ENCODE data around the gene PPP1R15B. TPM values are rescaled to one million over a fixed set of nuclear protein-coding genes. Genes with fewer than 3 reads are reported as not detected.

PPP1R15B gene
- total and polyA plus RNA-seq, 2 experiments from 2014 or later, result 34.0 to 77.0 TPM

GRCh38 chr1:204455063-204455830 is 43.6 kb upstream of the PPP1R15B start:
- no peak overlapping the region for H3K4me2 ChIP-seq

DNA sequence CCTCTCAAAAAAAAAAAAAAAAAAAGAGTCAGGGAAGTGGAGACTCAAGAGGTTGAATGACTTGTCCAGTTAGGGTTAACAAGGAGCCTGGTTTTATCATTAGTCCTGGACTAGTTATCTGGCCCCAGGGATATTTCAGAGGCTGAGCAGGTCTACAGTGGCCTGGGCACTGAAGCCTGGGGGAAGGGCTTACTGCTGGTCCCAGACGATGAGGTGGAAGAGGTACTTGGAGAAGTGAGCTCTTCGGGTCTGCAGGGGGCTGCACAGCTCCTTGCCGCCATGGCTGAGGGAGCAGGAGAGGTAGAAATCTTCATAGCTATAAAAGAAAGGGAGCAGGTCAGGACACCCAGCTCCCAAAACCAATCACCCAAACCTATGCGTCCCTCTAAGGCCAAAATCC is 42.9 kb upstream of the PPP1R15B start:
- no peak overlapping the region for H2AFZ ChIP-seq
- no peaks in the 10 kb centered on the region for H3K9me2 ChIP-seq (replicated peaks; ENCODE audit: insufficient read depth)
- peaks cover 19% of the 10 kb centered on the region for H3K4me1 ChIP-seq (ENCODE audit: insufficient read depth)
- no peak overlapping the region for H3K4me2 ChIP-seq
- no peaks in the 10 kb centered on the region for H4K20me1 ChIP-seq (ENCODE audit: insufficient read depth, poor library complexity, severe bottlenecking)
- no peaks in the 10 kb centered on the region for H3K9me3 ChIP-seq (ENCODE audit: low read depth)
- WGBS (ENCODE audit: low lambda C conversion rate, missing lambda C conversion rate), result 87% methylated on average over 4 of the region's 4 CpGs
- H3K4me3 ChIP-seq, result no peak overlapping the region
- H3K27me3 ChIP-seq, result no peaks in the 10 kb centered on the region
- no peaks in the 10 kb centered on the region for H3K36me3 ChIP-seq (replicated peaks; ENCODE audit: insufficient read depth, low read depth)
- TF ChIP-seq CTCF (IDR thresholded peaks at IDR 0.05; ENCODE audit: poor library complexity), result no peak
- no peak for TF ChIP-seq EZH2phosphoT487 (IDR thresholded peaks at IDR 0.05; ENCODE audit: low read depth, severe bottlenecking, unreplicated experiment)
- no peak for TF ChIP-seq EZH2 (IDR thresholded peaks at IDR 0.05; ENCODE audit: borderline replicate concordance)
- H3K27ac ChIP-seq, result no peak overlapping the region
- DNase-seq (ENCODE audit: low spot score), result no peak
- no peaks in the 10 kb centered on the region for H3K79me2 ChIP-seq

More at GRCh38 chr1:204455063-204455830, 43.6 kb upstream of the PPP1R15B start:
- no peaks in the 10 kb centered on the region for H4K20me1 ChIP-seq (ENCODE audit: insufficient read depth, poor library complexity, severe bottlenecking)
- TF ChIP-seq EZH2 (IDR thresholded peaks at IDR 0.05; ENCODE audit: borderline replicate concordance) (no peak), CTCF (IDR thresholded peaks at IDR 0.05; ENCODE audit: poor library complexity) (no peak), EZH2phosphoT487 (IDR thresholded peaks at IDR 0.05; ENCODE audit: low read depth, severe bottlenecking, unreplicated experiment) (no peak)
- H2AFZ ChIP-seq, result no peak overlapping the region
- no peaks in the 10 kb centered on the region for H3K9me2 ChIP-seq (replicated peaks; ENCODE audit: insufficient read depth)
- H3K27ac ChIP-seq, result no peak overlapping the region
- H3K4me1 ChIP-seq (ENCODE audit: insufficient read depth), result peaks cover 12% of the 10 kb centered on the region
- H3K36me3 ChIP-seq (replicated peaks; ENCODE audit: insufficient read depth, low read depth), result no peaks in the 10 kb centered on the region
- H3K79me2 ChIP-seq, result no peaks in the 10 kb centered on the region
- WGBS (ENCODE audit: low lambda C conversion rate, missing lambda C conversion rate), result 83% methylated on average over 13 of the region's 18 CpGs
- no peaks in the 10 kb centered on the region for H3K9me3 ChIP-seq (ENCODE audit: low read depth)
- H3K27me3 ChIP-seq, result no peaks in the 10 kb centered on the region
- no peak overlapping the region for H3K4me3 ChIP-seq
- no peak for DNase-seq (ENCODE audit: low spot score)

DNA sequence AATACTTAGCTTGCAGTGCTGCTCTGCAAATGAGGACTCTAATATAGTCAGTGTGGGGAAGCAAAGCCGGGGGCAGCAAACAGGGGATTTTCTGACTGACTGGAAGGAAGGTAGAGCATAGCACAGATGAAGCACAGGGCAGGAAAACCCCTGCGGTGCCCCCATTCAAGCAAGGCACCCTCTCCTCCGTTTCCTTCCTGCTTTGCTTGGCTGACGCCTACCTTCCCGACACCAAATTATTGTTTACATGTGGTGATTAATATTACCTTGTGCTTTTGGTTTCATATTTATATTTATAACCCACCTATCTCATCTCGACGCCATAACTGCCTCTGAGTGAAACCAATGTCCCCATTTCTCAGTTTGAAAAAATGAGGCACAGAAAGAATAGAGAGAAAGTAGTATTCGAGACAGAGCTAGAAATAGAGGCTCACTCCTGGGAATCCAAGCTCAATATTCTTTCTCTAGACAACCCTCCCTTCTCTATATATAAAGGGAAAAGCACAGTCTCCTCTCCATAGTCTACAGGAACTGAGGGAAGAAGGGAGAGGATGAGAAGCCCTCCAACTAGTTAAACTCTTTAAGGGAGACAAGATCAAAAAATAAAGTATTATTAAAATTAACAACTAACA is 41.6 kb upstream of the PPP1R15B start:
- H3K4me2 ChIP-seq, result no peak overlapping the region
- no peaks in the 10 kb centered on the region for H3K9me3 ChIP-seq (ENCODE audit: low read depth)
- H3K36me3 ChIP-seq (replicated peaks; ENCODE audit: insufficient read depth, low read depth), result no peaks in the 10 kb centered on the region
- no peak overlapping the region for H2AFZ ChIP-seq
- H3K9me2 ChIP-seq (replicated peaks; ENCODE audit: insufficient read depth), result no peaks in the 10 kb centered on the region
- no peak for DNase-seq (ENCODE audit: low spot score)
- H3K27me3 ChIP-seq, result no peaks in the 10 kb centered on the region
- WGBS (ENCODE audit: low lambda C conversion rate, missing lambda C conversion rate), result 88% methylated on average over 8 of the region's 8 CpGs
- H3K79me2 ChIP-seq, result no peaks in the 10 kb centered on the region
- H3K4me1 ChIP-seq (ENCODE audit: insufficient read depth), result peaks cover 19% of the 10 kb centered on the region
- H4K20me1 ChIP-seq (ENCODE audit: insufficient read depth, poor library complexity, severe bottlenecking), result no peaks in the 10 kb centered on the region
- no peak overlapping the region for H3K4me3 ChIP-seq
- TF ChIP-seq EZH2phosphoT487 (IDR thresholded peaks at IDR 0.05; ENCODE audit: low read depth, severe bottlenecking, unreplicated experiment) (no peak), EZH2 (IDR thresholded peaks at IDR 0.05; ENCODE audit: borderline replicate concordance) (no peak), CTCF (IDR thresholded peaks at IDR 0.05; ENCODE audit: poor library complexity) (no peak)
- H3K27ac ChIP-seq, result peak overlapping the region; percentile 31
